Body of pancreas (tissue), 4 donors: ENCODE data around the gene SIK3. TPM values are rescaled to one million over a fixed set of nuclear protein-coding genes. Genes with fewer than 3 reads are reported as not detected.
A peak's percentile ranks its signal among the peaks of the same experiment; 100 is the strongest.

Experiments
- ATAC-seq: fragments of 150-250 bp; one replicate; pipeline ENCODE4 v1.9.1; 2016
- DNase-seq, 4 donors: peaks; one replicate each; pipeline ENCODE4 v3.0.0-alpha.2; 2019
- H3K27ac ChIP-seq, 4 donors: fragments of 200-600 bp; sonication (generic); 1 replicate in 3 of 4; 2 replicates in 1 of 4; pipeline versions ENCODE4 v1.5.1 to v1.6.1; 2016 to 2019; ENCODE audit warnings: mild to moderate bottlenecking in 1 of 4, mixed read lengths in 1 of 4, moderate library complexity in 1 of 4
- H3K27me3 ChIP-seq, 2 donors: fragments of 200-600 bp; sonication (generic); one replicate each; pipeline ENCODE4 v1.6.0; 2016; ENCODE audit warnings: mild to moderate bottlenecking in 1 of 2
- H3K36me3 ChIP-seq, 2 donors: fragments of 200-600 bp; sonication (generic); replicated peaks in 1 of 2; 2 replicates each; pipeline ENCODE4 v1.5.1; 2016; ENCODE audit warnings: low read depth in 2 of 2; ENCODE audit not compliant: insufficient read depth in 1 of 2
- H3K4me1 ChIP-seq: fragments of 200-600 bp; sonication (generic); one replicate; pipeline ENCODE4 v1.6.0; 2016
- H3K4me3 ChIP-seq, 2 donors: fragments of 200-600 bp; sonication (generic); 1 replicate in 1 of 2; 2 replicates in 1 of 2; pipeline ENCODE4 v1.5.1; 2016 to 2019
- H3K9me3 ChIP-seq, 3 donors: fragments of 200-600 bp; sonication (generic); 1 replicate in 2 of 3; 2 replicates in 1 of 3; pipeline ENCODE4 v1.5.1; 2016
- CTCF ChIP-seq, 7 experiments: fragments of 450-650 bp in 4 of 7; fragments of 200-600 bp in 3 of 7; sonication (generic) in 3 of 7; IDR thresholded peaks; one replicate each; pipeline ENCODE4 v1.5.1; 2016 to 2019; ENCODE audit warnings: antibody characterized with exemption in 7 of 7
- POLR2A ChIP-seq, 3 donors: fragments of 450-650 bp; IDR thresholded peaks; one replicate each; pipeline ENCODE4 v1.6.1; 2016; ENCODE audit warnings: antibody characterized with exemption in 3 of 3, mild to moderate bottlenecking in 2 of 3
- WGBS, 2 donors: methylation state at CpG; one replicate each; pipeline ENCODE4 v1.1.5; 2017; 5-methylcytosine and 5-hydroxymethylcytosine counted together
- intact Hi-C: fragments of 100-400 bp; cut with DNase I; formaldehyde crosslinking; loops from one replicate; pipeline ENCODE4 v1.15.1; 2023
- total RNA-seq, 2 donors: library from RNA; depleted of rRNA; stranded (reverse); fragments of >200 nt; gene quantifications; one replicate each; pipeline ENCODE4 v1.1.0, GENCODE V29; 2016

The SIK3 gene
- total RNA-seq, 2 donors from 2014 or later: 24.1 to 46.1 TPM

GRCh38 chr11:116888024-116888423, 210.2 kb downstream of the SIK3 start:
- no peaks in the 10 kb centered on the region for H3K36me3 ChIP-seq
- intact Hi-C loops: no loop called here
- peaks cover 41% of the 10 kb centered on the region for H3K4me1 ChIP-seq
- no peaks in the 10 kb centered on the region for H3K27me3 ChIP-seq
- no peak for DNase-seq
- ATAC-seq: no peak
- no peak for TF ChIP-seq CTCF (IDR thresholded peaks at IDR 0.05)
- no peak for TF ChIP-seq POLR2A (IDR thresholded peaks at IDR 0.05)
- no peak overlapping the region for H3K4me3 ChIP-seq
- WGBS, 2 donors: 66 to 85% methylated on average over 5 of the region's 5 CpGs
- H3K27ac ChIP-seq: peak overlapping the region in 2 of 4 donors; percentile 4 to 72
- no peaks in the 10 kb centered on the region for H3K9me3 ChIP-seq

DNA sequence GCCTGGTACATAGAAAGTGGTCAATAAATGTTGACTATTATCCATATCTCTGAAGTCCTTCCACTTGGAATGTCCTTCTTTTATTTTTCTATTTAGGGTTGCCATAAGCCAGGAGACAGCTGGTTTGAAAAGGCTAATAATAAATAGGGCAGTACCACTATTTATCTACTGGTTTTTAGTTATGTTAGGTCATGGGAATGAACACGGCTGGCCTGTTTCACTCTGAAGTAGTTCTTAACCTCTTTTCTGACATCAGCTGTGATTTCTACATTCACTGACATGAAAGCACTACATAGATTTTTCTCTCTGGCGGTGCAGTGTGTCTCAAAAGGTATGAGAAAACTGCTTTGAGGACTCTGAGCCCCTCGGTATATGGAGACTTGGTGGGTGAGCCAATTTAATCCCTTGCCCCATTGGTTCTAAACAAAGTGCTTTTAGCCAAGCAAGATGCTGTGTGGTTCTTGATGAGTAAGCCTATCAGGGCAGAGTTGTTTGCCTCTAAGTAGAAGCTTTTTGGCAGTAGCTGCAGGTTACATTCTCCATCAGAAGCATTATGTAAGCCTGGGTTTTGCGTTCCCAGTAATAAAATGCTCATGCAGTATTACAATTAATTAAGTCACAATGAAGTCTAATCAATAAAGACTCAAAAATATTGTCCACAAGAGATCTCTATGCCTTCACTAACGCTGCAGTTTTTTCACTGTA, 212.1 kb downstream of the SIK3 start:
- Histone ChIP-seq H3K27me3 (no peaks in the 10 kb centered on the region), H3K27ac (peak overlapping the region; percentile 5 to 70 (median 36)), H3K9me3 (no peaks in the 10 kb centered on the region), H3K4me3 (no peak overlapping the region), H3K4me1 (peaks cover 41% of the 10 kb centered on the region), H3K36me3 (no peaks in the 10 kb centered on the region)
- WGBS, 2 donors: 20 to 32% methylated on average over 5 of the region's 5 CpGs
- peak in 3 of 4 donors; percentile 35 to 62 (median 51) for DNase-seq
- intact Hi-C loops: no loop called here
- TF ChIP-seq CTCF (IDR thresholded peaks at IDR 0.05): no peak
- no peak for TF ChIP-seq POLR2A (IDR thresholded peaks at IDR 0.05)
- ATAC-seq: peak; percentile 70

GRCh38 chr11:116882386-116882785, 215.8 kb downstream of the SIK3 start:
- Histone ChIP-seq H3K4me3 (no peak overlapping the region), H3K27ac (no peak overlapping the region), H3K27me3 (no peaks in the 10 kb centered on the region), H3K36me3 (no peaks in the 10 kb centered on the region), H3K9me3 (no peaks in the 10 kb centered on the region), H3K4me1 (peaks cover 17% of the 10 kb centered on the region)
- intact Hi-C loops: no loop called here
- no peak for ATAC-seq
- TF ChIP-seq CTCF (IDR thresholded peaks at IDR 0.05) (no peak), POLR2A (IDR thresholded peaks at IDR 0.05) (no peak)
- no peak for DNase-seq

DNA sequence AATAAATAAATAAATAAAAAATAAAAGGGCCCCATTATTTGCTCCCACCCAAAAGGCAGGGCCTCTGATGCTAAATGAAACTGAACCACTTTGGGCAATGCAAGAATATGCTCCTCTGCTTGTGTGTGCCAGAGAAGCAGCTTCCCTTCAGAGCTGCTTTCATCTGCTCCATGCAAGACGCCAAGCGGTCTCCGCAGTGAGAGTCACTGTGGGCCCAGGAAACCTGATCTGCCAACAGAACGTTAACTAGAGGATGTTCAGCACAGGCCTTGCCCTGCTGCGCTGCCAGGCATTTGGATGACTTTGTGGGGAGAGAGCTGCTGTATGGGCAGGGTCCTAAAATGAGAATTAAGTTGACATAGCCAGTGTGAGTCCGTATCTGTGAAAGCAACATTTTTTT, 217.1 kb downstream of the SIK3 start:
- ATAC-seq (no peak), DNase-seq (no peak)
- intact Hi-C loops: no loop called here

More for the DNA sequence above, 217.1 kb downstream of the SIK3 start:
- Histone ChIP-seq H3K27ac (no peak overlapping the region), H3K27me3 (no peaks in the 10 kb centered on the region), H3K9me3 (no peaks in the 10 kb centered on the region), H3K36me3 (no peaks in the 10 kb centered on the region), H3K4me1 (peaks cover 10% of the 10 kb centered on the region), H3K4me3 (no peak overlapping the region)
- TF ChIP-seq POLR2A (IDR thresholded peaks at IDR 0.05) (no peak), CTCF (IDR thresholded peaks at IDR 0.05) (no peak)
- 85 to 88% methylated on average over 6 of the region's 6 CpGs for WGBS, 2 donors
